Heart left ventricle (tissue), 13 donors: ENCODE measurements around the gene SLC31A1.

Experiments
- POLR2A ChIP-seq, 2 donors: fragments of 450-650 bp; IDR thresholded peaks; one replicate each; pipeline ENCODE4 v1.6.1; 2017; ENCODE audit warnings: antibody characterized with exemption in 2 of 2, mild to moderate bottlenecking in 2 of 2, moderate library complexity in 2 of 2
- TF ChIP-seq, protein P1 (sequence below), 12 donors: fragments of 200-600 bp; sonication (generic) in 4 of 12; IDR thresholded peaks; one replicate each; pipeline versions ENCODE4 v1.5.0 to v1.8.0; 2018 to 2022; ENCODE audit warnings: antibody characterized with exemption in 12 of 12, mild to moderate bottlenecking in 5 of 12
- donor health status: ischemic (EF 13 %, LVEDD 7.1; RV severe dilation, severe dysfunction).
- donor health status: DM: no; HTN: yes; CAD: no.
- donor health status: DM: no; HTN: no; CAD: no.
- donor health status: ischemic (EF 25% LVEDD 6.9; RV normal size, moderate dysfunction).
- donor health status: ischemic (EF 25% LVEDD 5.7; RV mildly dilated, moderate dysfunction).
- donor health status: ischemic (EF 35%, LVEDD 5.7; RV mildly dilated, moderate dysfunction).
- donor health status: nonischemic (EF 11% LVEDD 7.7; RV severe dilation, severe dysfunction).
- donor health status: DM: yes; HTN: yes; CAD: no.
- donor health status: PGD.
- donor health status: ischemic (EF 29% LVEDD 5.4; RV normal size, mild dysfunction).
- donor health status: nonischemic (EF 23%, LVEDD 6.1; RV moderate dilation, normal function).

DNA sequence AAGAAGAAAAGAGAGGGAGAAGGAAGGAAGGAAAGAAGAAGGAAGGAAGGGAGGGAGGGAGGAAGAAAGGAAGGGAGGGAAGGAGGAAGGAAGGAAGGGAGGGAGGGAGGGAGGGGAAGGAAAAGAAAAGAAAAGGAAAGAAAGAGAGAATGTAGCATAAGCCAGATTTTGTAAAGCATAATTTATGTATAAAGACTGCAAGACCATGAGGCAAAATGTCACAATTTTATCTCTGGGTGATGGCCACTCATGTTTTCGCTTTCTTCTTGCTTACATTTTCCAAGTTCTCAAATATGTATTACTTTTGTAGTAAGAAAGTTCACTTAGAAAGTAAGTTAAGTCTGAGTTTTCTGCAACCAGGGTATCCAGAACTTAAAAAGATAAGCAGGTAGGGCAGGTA lies 85.2 kb downstream of the SLC31A1 start:
- TF ChIP-seq, protein P1, sequence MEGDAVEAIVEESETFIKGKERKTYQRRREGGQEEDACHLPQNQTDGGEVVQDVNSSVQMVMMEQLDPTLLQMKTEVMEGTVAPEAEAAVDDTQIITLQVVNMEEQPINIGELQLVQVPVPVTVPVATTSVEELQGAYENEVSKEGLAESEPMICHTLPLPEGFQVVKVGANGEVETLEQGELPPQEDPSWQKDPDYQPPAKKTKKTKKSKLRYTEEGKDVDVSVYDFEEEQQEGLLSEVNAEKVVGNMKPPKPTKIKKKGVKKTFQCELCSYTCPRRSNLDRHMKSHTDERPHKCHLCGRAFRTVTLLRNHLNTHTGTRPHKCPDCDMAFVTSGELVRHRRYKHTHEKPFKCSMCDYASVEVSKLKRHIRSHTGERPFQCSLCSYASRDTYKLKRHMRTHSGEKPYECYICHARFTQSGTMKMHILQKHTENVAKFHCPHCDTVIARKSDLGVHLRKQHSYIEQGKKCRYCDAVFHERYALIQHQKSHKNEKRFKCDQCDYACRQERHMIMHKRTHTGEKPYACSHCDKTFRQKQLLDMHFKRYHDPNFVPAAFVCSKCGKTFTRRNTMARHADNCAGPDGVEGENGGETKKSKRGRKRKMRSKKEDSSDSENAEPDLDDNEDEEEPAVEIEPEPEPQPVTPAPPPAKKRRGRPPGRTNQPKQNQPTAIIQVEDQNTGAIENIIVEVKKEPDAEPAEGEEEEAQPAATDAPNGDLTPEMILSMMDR (IDR thresholded peaks at IDR 0.05): no peak
- no peak for TF ChIP-seq POLR2A (IDR thresholded peaks at IDR 0.05)
